GM19324 (cell line): Measurements from ENCODE around the gene AP4S1.

Experiments
- ATAC-seq: cut with Tn5 transposase; IDR thresholded peaks from one replicate; pipeline ENCODE4 v1.9.1; 2021; ENCODE audit warnings: mild to moderate bottlenecking, moderate library complexity; ENCODE audit not compliant: unreplicated experiment, low FRiP score

The AP4S1 gene

DNA sequence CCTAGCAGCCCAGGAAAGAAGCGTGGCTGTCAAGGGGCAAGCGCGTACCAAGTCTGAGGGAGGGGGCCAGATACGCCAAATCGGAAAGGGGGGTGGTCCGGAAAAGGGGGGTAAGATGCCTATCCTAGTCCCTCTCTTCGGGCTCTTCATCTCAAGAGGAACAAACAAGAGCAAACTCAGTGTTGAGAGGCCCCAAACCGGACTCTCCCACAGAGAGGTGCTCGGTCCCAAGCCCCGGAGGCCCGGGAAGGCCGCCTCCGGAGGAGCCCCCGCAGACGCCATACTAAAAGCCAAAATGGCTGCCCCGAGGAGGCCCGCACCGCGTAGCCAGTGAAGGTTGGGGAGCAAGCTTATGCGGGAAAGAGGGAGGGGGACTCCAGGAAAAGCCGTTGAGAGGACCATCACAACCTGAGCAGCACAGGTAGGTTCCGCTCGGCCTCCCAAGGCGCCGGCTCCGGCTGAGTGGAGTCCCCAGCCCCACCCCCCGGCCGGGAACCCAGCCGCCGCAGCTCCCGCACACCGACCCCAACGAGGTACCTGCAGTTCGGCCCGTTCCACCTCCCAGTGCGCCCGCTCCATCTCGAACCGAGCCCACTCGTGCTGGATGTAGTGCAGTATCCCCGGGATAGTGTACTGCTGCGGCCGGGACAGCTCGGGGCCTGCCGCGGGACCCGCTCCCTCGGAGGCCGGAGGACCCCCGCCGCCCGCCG lies at the start of gene AP4S1:
Gene AP4S1, plus strand, starts transcription at position 283 of the 710 bp plus-strand sequence. CDS start 40,548 bp downstream, outside the sequence.
- peak; percentile 18 for ATAC-seq

- no peak for ATAC-seq
Observed at GRCh38 chr14:30977752-30978151, 47.7 kb upstream of the AP4S1 start.

DNA sequence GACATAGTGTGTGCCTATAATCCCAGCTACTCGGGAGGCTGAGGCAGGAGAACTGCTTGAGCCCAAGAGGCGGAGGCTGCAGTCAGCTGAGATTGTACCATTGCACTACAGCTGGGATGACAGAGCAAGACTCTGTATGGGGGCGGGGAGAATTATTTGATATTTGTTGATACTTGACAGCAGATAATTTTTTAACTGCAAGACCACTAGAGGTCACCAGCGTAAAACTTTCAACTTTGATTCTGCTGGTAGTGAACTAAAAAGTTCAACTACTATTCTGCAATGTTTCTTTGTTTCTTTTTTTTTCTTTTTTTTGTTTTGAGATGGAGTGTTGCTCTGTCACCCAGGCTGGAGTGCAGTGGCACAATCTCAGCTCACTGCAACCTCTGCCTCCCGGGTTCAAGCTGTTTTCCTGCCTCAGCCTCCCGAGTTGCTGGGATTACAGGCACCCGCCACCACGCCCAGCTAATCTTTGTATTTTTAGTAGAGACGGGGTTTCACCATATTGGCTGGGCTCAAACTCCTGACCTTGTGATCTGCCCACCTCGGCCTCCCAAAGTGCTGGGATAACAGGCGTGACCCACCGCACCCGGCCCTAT lies 45.2 kb upstream of the AP4S1 start:
- peak; percentile 41 for ATAC-seq

GRCh38 chr14:30980980-30981379 lies 44.5 kb upstream of the AP4S1 start:
- no peak for ATAC-seq

- no peak for ATAC-seq
Observed at GRCh38 chr14:30982533-30982932, 42.9 kb upstream of the AP4S1 start.

DNA sequence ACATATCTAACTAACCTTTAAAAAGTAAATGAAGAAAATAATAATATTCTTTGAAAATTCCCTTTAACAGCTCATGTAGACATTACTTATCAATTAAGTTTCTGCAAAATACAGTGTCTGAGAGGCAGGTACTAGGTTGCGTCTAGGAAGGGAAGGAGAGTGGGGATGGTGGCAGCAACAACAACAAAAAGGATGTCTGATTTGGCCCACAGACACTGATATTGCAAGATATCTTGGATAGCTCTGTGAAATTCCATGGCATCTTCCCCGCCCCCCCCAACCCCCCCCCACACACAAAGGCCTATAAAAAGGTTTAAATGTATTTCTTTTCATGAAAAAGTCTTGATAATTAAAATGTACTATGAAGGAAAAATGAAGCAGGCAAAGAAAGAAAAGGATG lies 41.6 kb upstream of the AP4S1 start:
- no peak for ATAC-seq

DNA sequence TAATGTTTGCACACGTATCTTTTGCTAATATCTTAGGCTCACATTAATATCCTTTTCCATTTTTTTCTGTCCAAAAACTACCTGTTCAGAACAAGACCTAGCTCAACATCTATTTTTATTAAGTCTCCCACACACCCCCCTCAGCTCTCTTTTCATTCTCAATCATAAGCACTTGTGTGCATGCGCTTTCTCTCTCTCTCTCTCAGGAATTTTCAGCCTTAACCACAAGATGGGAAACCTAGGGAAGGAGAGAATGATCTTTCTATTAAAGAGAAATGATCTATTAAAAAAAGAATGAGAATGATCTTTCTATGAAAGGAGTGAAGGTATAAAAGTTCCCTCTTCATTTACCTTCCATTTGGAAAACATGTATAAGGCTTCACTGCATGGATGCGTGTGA lies 39.7 kb upstream of the AP4S1 start:
- no peak for ATAC-seq

- no peak for ATAC-seq
Observed at GRCh38 chr14:30988509-30988908, 36.9 kb upstream of the AP4S1 start.

DNA sequence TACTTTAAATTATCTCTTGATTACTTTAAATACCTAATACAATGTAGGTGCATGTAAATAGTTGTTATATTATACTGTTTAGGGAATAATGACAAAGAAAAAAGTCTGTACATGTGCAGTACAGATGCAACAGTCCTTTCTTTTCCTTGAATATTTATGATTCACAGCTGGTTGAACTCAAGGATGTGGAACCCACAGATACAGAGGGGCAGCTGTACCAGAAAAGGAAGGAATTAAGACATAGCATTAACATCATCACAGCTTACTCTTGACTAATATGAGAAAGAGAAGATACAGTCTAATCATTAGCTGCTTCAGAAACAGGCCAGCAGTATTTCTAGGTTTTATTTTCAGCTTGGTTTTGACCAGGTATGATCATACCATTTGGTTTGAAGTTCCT lies 34.7 kb upstream of the AP4S1 start:
- ATAC-seq = no peak

GRCh38 chr14:30991408-30991807 lies 34.0 kb upstream of the AP4S1 start:
- ATAC-seq = no peak

- no peak for ATAC-seq
Observed at GRCh38 chr14:30993071-30993470, 32.4 kb upstream of the AP4S1 start.

DNA sequence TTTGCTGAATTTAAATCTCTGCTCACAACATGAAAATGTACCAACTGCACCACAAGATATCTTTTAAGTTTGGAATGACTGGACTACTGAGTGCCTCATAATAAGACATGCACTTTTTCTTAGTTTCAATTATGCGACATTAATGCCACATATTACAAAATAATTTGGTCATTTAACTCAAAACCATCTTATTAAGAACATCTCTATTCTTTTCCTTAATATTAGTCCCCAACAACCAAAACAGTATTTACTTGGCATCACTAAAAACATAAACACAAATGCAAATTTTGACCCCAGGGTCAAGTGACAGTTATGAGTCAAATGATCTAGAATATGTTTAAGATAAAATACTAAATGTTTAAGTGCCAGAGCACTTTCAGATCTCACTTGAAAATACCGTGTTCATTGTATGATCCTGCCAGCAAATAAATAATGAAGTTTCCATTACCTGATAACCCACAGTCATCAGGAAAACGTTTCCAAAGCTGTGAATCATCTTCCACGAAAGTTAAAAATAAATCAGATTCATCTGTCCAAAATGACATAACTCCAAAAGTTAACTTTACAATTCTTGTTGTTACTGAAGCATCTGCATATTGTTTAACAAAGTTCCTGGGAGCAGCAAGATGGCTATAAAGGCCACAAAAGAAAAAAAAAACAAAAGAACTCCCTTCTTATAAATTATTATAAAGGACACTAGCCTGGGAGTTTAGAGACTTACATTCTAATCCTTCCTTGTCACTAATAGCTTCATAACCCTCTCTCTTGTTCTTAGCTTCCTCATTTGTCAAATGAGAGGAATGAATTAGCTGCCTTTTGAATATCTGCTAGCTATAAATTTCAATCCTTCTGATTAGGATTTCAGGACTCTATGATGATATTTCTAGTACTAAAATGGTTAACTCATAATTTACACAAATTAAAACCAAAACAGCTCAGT lies 30.5 kb upstream of the AP4S1 start:
- no peak for ATAC-seq

DNA sequence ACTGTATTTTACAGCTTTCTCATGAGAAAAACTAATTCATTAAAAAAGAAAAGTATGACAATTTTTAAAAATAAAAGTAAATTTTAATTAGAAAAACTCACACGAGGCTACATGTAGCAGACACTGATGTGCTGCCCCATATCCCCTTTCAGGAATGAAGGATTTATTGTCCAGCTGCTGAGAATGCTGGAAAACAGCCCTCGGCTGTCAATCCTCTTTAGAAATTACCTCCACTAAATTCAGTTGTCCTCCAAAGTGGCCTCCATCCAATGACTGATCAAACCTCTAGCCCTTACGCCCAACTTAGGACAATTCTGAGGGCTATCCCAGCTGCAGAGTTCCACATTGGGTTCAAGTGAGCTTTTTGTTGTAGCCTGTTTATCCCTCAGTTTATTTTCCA lies 29.8 kb upstream of the AP4S1 start:
- ATAC-seq = no peak

DNA sequence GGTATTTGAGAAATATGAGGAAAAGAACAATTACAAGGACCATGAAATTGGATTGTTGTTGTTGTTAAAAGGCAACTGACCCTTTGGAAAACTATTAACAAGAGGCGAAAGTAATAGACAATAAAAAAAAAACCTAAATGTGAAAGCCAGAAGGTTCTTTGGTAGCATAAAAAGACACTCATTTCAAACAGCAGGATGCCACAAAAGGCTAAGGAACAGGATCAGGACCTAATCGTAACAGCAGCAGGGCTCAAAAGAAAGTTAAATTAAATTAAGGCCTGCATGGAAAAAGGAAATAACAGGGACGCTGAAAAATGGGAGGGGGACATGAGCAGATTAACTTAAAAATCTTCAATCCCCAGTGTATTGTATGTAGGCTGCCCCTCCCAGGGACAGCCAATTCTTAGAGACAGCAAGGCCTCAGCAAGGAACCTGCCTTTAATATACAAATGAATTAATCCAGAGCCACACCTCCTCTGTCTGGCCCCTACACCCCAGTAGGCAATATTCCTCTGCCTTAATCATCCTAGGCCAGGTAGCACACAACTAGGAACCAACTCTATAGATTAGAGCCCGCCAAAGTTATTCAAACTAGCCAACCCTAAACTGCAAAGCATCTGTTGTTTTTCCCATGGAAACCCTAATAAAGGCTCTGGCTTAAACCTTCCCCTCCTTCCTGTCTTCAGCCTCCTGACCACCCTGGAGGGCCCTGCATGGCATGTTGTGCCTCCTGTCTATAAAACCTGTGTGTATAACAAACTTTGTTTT lies 28.4 kb upstream of the AP4S1 start:
- ATAC-seq = no peak

DNA sequence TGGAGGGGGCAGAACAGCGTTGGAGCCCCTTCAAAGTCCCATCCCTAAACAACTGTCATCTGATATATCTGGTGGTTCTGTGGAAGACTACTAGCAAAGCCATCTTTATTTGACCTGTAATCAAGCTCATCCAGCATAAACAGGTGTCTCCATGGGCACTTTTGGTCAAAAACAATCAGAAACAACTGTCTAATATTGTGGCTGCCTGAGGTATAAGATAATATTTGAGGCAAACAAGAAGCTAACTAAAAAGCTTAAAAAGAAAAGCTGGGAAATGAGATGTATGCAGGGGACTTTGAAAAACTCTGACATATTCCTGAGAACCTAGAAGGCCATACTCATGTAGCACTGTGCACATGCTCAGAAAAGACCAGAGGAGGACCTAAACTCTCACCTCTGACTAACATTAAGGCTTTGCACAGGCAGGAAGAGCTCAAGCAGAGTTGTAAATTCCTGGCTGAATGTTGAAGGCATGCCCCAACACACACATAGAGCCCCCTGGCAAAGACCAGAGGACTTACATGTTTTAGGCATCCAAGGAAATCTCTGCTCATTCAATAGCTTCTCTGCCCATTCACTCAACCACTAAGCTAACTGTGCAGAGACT lies 27.2 kb upstream of the AP4S1 start:
- ATAC-seq = no peak

DNA sequence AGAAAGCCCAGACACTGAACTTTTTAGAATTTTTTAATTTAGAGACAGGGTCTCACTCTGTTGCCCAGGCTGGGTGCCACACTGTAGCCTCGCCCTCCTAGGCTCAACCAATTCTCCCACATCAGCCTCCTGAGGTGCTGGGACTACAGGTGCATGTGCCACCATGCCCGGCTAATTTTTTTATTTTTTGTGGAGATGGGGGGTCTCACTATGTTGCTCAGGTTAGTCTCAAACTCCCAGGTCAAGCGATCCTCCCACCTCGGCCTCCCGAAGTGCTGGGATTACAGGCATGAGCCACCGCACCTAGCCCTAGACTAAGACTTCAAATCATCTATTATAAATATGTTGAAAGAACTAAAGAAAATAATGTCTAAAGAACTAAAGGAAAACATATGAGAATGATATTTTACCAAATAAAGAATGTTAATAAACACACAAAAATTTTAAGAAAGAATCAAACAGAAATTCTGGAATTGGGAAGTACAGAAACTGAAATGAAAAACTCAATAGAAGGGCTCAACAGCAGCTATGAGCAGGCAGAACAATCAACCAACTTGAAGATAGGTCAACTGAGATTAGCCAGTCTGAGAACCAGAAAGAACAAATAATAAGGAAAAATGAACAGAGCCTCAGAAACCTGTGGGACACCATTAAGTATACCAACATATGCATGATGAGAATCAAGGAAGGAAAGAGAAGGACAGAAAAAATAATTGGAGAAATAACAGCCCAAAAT lies 26.2 kb upstream of the AP4S1 start:
- ATAC-seq = no peak

DNA sequence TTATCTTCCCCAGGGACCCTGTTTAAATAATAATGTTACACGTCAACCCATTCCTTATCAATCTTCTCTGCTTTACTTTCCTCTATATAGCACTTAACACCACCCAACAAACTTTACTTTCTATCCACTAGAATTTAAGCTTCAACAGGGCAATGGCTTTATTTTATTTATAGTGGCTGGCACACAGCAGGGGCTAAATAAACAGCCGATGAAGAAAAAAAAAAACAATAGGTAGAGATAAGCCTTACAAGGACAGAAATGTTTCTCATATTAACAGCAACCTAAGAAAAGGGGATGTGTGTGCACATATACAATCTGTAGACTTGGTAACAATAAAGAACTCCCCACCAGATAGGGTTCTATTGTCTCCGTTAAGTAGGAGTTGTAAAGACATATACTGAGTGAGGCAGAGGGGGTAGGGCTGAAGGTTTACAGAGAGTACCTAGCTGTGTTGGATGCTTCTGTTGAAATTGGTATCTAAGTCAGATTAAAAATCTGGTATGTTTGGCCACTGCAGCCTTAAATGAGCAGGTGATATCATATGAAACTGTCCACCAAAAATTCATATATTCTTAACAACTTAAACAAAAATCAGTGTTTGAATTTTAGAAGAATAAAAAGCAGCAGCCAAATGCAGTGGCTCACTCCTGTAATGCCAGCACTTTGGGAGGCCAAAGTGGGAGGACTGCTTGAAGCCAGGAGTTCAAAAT lies 24.7 kb upstream of the AP4S1 start:
- no peak for ATAC-seq

DNA sequence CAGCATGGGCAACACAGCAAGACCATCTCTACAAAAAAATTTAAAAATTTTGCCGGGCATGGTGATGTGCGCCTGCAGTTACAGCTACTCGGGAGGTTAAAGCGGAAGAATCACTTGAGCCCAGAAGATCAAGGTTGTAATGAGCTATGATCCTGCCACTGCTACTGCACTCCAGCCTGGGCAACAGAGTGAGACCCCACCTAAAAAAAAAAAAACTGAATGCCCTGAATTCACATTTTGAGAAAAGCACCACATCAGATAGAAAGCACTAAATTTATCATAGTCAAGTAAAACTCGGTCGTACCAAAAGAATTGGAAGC lies 24.1 kb upstream of the AP4S1 start:
- ATAC-seq = no peak

DNA sequence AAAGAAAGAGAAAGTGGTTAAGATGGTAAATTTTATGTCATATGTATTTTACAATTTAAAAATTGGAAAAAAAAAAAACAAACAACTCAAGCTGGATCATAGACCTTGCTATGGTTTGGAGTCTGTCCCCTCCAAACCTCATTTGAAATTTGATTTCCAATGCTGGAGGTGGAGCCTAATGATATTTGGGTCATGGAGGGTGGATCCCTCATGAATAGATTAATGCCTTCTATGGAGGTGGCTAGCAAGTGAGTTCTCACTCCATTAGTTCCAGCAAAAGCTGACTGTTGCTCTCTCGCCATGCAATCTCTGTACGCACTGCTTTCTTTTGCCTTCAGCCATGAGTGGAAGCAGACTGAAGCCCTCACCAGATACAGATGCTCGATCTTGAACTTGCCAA lies 22.2 kb upstream of the AP4S1 start:
- ATAC-seq = no peak
